Glutamatergic neuron (in vitro differentiated cells): ENCODE data around the gene POU2AF3. TPM values are rescaled to one million over a fixed set of nuclear protein-coding genes. Genes with fewer than 3 reads are reported as not detected.

Experiments used
- microRNA-seq: library from miRNA; unstranded; fragments of <30 nt; microRNA quantifications from one replicate; pipeline ENCODE4, GENCODE V29; 2020; ENCODE audit not compliant: unreplicated experiment
- total RNA-seq: library from RNA; stranded (reverse); fragmentation: NEBNext Ultra II Directional; extraction: Animal tissue kit (Norgen Biotek cat#: 25700); gene quantifications from one replicate; pipeline ENCODE4 v1.2.1, GENCODE V29; 2021; ENCODE audit not compliant: unreplicated experiment

POU2AF3 gene
- total RNA-seq, 1 donor from 2014 or later: not detected

Small RNA genes within 50 kb of the gene (microRNA-seq; reads per million reads assigned to microRNA genes)
- not detected for gene MIR4491

Other genes starting within 250 kb of the POU2AF3 start
- gene POU2AF2, start 52.8 kb upstream of the POU2AF3 start, total RNA-seq: not detected
- not detected for gene POU2AF1, start 80.7 kb downstream of the POU2AF3 start, total RNA-seq
- not detected for gene BTG4, start 213.8 kb downstream of the POU2AF3 start, total RNA-seq
- not detected for gene HOATZ, start 216.2 kb downstream of the POU2AF3 start, total RNA-seq
- 0.98 TPM for gene LAYN, start 242.2 kb downstream of the POU2AF3 start, total RNA-seq